ENCODE measurements around the gene C1QTNF8.

DNA sequence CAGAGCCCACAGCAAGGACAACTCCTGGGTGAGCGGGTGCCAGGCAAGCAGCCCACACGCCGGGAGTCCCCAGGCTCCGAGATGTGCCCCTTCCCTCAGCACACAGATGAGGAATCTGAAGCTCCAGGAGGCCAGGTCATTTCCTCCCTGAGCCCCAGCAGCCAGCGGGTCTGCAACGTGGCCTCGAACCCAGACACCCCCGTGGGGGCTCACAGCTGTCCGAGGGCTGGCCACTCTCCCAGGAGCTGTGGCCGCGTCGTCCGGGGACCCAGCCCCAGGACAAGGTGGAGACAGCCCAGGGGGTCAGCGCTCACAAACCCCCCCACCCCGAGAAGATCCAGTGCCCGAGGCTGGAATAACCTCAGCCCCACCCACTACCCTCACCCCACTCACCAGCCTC is 17.4 kb upstream of the C1QTNF8 start:
- TF ChIP-seq, protein P1, sequence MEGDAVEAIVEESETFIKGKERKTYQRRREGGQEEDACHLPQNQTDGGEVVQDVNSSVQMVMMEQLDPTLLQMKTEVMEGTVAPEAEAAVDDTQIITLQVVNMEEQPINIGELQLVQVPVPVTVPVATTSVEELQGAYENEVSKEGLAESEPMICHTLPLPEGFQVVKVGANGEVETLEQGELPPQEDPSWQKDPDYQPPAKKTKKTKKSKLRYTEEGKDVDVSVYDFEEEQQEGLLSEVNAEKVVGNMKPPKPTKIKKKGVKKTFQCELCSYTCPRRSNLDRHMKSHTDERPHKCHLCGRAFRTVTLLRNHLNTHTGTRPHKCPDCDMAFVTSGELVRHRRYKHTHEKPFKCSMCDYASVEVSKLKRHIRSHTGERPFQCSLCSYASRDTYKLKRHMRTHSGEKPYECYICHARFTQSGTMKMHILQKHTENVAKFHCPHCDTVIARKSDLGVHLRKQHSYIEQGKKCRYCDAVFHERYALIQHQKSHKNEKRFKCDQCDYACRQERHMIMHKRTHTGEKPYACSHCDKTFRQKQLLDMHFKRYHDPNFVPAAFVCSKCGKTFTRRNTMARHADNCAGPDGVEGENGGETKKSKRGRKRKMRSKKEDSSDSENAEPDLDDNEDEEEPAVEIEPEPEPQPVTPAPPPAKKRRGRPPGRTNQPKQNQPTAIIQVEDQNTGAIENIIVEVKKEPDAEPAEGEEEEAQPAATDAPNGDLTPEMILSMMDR (tag by site-specific recombination; IDR thresholded peaks at IDR 0.05): no peak
- no peak for TF ChIP-seq ZNF23 (tag by site-specific recombination; IDR thresholded peaks at IDR 0.05; ENCODE audit: borderline replicate concordance)
- TF ChIP-seq TCF7L2 (IDR thresholded peaks at IDR 0.05; ENCODE audit: borderline replicate concordance, low read depth, low read length): no peak
- TF ChIP-seq ZBTB21 (tag by site-specific recombination; IDR thresholded peaks at IDR 0.05): no peak
- TF ChIP-seq, protein P2, sequence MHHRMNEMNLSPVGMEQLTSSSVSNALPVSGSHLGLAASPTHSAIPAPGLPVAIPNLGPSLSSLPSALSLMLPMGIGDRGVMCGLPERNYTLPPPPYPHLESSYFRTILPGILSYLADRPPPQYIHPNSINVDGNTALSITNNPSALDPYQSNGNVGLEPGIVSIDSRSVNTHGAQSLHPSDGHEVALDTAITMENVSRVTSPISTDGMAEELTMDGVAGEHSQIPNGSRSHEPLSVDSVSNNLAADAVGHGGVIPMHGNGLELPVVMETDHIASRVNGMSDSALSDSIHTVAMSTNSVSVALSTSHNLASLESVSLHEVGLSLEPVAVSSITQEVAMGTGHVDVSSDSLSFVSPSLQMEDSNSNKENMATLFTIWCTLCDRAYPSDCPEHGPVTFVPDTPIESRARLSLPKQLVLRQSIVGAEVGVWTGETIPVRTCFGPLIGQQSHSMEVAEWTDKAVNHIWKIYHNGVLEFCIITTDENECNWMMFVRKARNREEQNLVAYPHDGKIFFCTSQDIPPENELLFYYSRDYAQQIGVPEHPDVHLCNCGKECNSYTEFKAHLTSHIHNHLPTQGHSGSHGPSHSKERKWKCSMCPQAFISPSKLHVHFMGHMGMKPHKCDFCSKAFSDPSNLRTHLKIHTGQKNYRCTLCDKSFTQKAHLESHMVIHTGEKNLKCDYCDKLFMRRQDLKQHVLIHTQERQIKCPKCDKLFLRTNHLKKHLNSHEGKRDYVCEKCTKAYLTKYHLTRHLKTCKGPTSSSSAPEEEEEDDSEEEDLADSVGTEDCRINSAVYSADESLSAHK (tag by site-specific recombination; IDR thresholded peaks at IDR 0.05): no peak
